CMK (cell line): ENCODE measurements around the gene RCAN3.
"Not testable (repeated sequence)": the region's sequence is repeated elsewhere in the genome, so short reads cannot be mapped to it uniquely, and the experiment has no call there.

Source experiments
- DNase-seq: peaks from one replicate; pipeline ENCODE4 v3.0.0-alpha.2; 2010; ENCODE audit warnings: low read depth

Gene RCAN3

GRCh38 chr1:24514946-24515345, 12.3 kb downstream of the RCAN3 start:
- no peak for DNase-seq

- not testable (repeated sequence) for DNase-seq
Measured at GRCh38 chr1:24515671-24516209, 13.1 kb downstream of the RCAN3 start.

- DNase-seq = no peak
Measured at GRCh38 chr1:24516506-24516905, 13.9 kb downstream of the RCAN3 start.

GRCh38 chr1:24517898-24518297, 15.3 kb downstream of the RCAN3 start:
- DNase-seq = no peak

GRCh38 chr1:24520282-24520681, 17.6 kb downstream of the RCAN3 start:
- not testable (repeated sequence) for DNase-seq

- DNase-seq = no peak
Measured at GRCh38 chr1:24525606-24526005, 23.0 kb downstream of the RCAN3 start.

- no peak for DNase-seq
Measured at GRCh38 chr1:24526045-24526444, 23.4 kb downstream of the RCAN3 start.

- no peak for DNase-seq
Measured at GRCh38 chr1:24526940-24527542, 24.4 kb downstream of the RCAN3 start.

GRCh38 chr1:24528744-24529143, 26.1 kb downstream of the RCAN3 start:
- DNase-seq = no peak

GRCh38 chr1:24529292-24529691, 26.7 kb downstream of the RCAN3 start:
- not testable (repeated sequence) for DNase-seq

GRCh38 chr1:24535021-24535424, 32.4 kb downstream of the RCAN3 start:
- DNase-seq = no peak

- DNase-seq = no peak
Measured at GRCh38 chr1:24535778-24536177, 33.1 kb downstream of the RCAN3 start.

- DNase-seq = no peak
Measured at GRCh38 chr1:24536391-24536840, 33.8 kb downstream of the RCAN3 start.

GRCh38 chr1:24540051-24540905, 37.6 kb downstream of the RCAN3 start:
- DNase-seq = no peak

GRCh38 chr1:24540906-24541710, 38.5 kb downstream of the RCAN3 start:
- no peak for DNase-seq

GRCh38 chr1:24541711-24542346, 39.2 kb downstream of the RCAN3 start:
- no peak for DNase-seq

GRCh38 chr1:24544239-24544638, 41.6 kb downstream of the RCAN3 start:
- no peak for DNase-seq

- no peak for DNase-seq
Measured at GRCh38 chr1:24545662-24546061, 43.0 kb downstream of the RCAN3 start.

- DNase-seq = no peak
Measured at GRCh38 chr1:24547195-24547594, 44.6 kb downstream of the RCAN3 start.

GRCh38 chr1:24548070-24548469, 45.4 kb downstream of the RCAN3 start:
- DNase-seq = no peak

GRCh38 chr1:24549210-24549609, 46.6 kb downstream of the RCAN3 start:
- DNase-seq = not testable (repeated sequence)
